Esophagus (tissue), 2 donors: Measurements from ENCODE around the gene UFC1. TPM values are rescaled to one million over a fixed set of nuclear protein-coding genes. Genes with fewer than 3 reads are reported as not detected.

Experiments
- H3K27ac ChIP-seq, 2 donors: one replicate each; pipeline ENCODE4 v1.5.1; 2013; ENCODE audit warnings: low read depth in 2 of 2, mild to moderate bottlenecking in 2 of 2, inconsistent platforms in 1 of 2, low read length in 1 of 2, moderate library complexity in 1 of 2
- H3K27me3 ChIP-seq, 2 donors: one replicate each; pipeline ENCODE4 v1.6.1; 2013; ENCODE audit warnings: low read length in 2 of 2, control low read depth in 1 of 2, mild to moderate bottlenecking in 1 of 2; ENCODE audit not compliant: insufficient read depth in 2 of 2, control insufficient read depth in 1 of 2
- H3K36me3 ChIP-seq, 2 donors: one replicate each; pipeline ENCODE4 v1.6.1; 2013; ENCODE audit warnings: low read length in 1 of 2; ENCODE audit not compliant: control insufficient read depth in 2 of 2, insufficient read depth in 2 of 2
- H3K4me1 ChIP-seq, 2 donors: one replicate each; pipeline ENCODE4 v1.6.1; 2013; ENCODE audit warnings: low read length in 1 of 2; ENCODE audit not compliant: control insufficient read depth in 2 of 2, insufficient read depth in 2 of 2
- H3K4me3 ChIP-seq, 2 donors: one replicate each; pipeline ENCODE4 v1.5.1; 2013; ENCODE audit warnings: low read length in 2 of 2, mild to moderate bottlenecking in 2 of 2, low read depth in 1 of 2, moderate library complexity in 1 of 2
- H3K9me3 ChIP-seq, 2 donors: one replicate each; pipeline ENCODE4 v1.6.1; 2013; ENCODE audit warnings: mild to moderate bottlenecking in 2 of 2, low read depth in 1 of 2, low read length in 1 of 2, moderate library complexity in 1 of 2; ENCODE audit not compliant: control insufficient read depth in 2 of 2, insufficient read depth in 1 of 2
- WGBS, 2 donors: extraction: QIAGEN DNeasy Blood & Tissue Kit; methylation state at CpG; one replicate each; pipeline ENCODE4 v1.1.7; 2013; 5-methylcytosine and 5-hydroxymethylcytosine counted together
- polyA plus RNA-seq, 2 donors: library from polyadenylated mRNA; stranded (reverse); fragments of 200-250 nt; gene quantifications; one replicate each; pipeline ENCODE4 v1.2.3, GENCODE V29; 2013
- donor health status: healthy with polysubstance abuse.
- donor health status: Bipolar disorder and iron deficiency.

The UFC1 gene
- polyA plus RNA-seq, 2 donors: 94.3 to 132 TPM

GRCh38 chr1:161119092-161119903 lies 34.5 kb upstream of the UFC1 start:
- H3K4me3 ChIP-seq: peak overlapping the region; percentile 96 to 100
- H3K27me3 ChIP-seq: no peaks in the 10 kb centered on the region
- 28 to 31% methylated on average over 10 of the region's 10 CpGs for WGBS, 2 donors
- H3K9me3 ChIP-seq: peaks cover 0 to 1% of the 10 kb centered on the region in 2 donors
- H3K36me3 ChIP-seq: peaks cover 17 to 29% of the 10 kb centered on the region in 2 donors
- H3K4me1 ChIP-seq: peaks cover 2 to 12% of the 10 kb centered on the region in 2 donors
- H3K27ac ChIP-seq: peak overlapping the region; percentile 92 to 99

GRCh38 chr1:161121042-161121650 lies 32.6 kb upstream of the UFC1 start:
- 89 to 94% methylated on average over 3 of the region's 3 CpGs for WGBS, 2 donors
- Histone ChIP-seq H3K4me3 (no peak overlapping the region), H3K27me3 (no peaks in the 10 kb centered on the region), H3K27ac (no peak overlapping the region), H3K9me3 (peaks cover 0 to 1% of the 10 kb centered on the region in 2 donors), H3K4me1 (peaks cover 2 to 12% of the 10 kb centered on the region in 2 donors), H3K36me3 (peaks cover 21 to 30% of the 10 kb centered on the region in 2 donors)

DNA sequence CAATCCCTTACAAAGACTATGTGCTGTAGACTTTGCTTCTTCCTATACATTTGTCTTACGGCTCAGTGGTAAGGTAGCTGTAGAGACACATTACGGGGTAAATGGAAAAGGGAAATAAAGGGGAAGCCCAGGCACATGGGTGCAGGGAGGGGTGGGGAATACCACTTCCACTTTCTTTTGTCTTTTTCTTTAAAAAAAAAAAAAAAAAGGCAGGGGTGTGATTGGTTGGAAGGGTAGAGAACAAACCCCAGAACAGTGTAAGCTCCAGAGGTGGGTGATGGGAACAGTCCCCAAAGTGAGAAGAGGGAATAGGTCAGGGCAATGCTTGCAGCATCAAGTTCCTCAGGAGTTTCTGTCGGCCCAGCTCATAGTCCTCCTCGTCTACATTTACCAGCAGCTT lies 31.9 kb upstream of the UFC1 start:
- WGBS, 2 donors: 73 to 77% methylated on average over 4 of the region's 4 CpGs
- no peak overlapping the region for H3K27ac ChIP-seq

DNA sequence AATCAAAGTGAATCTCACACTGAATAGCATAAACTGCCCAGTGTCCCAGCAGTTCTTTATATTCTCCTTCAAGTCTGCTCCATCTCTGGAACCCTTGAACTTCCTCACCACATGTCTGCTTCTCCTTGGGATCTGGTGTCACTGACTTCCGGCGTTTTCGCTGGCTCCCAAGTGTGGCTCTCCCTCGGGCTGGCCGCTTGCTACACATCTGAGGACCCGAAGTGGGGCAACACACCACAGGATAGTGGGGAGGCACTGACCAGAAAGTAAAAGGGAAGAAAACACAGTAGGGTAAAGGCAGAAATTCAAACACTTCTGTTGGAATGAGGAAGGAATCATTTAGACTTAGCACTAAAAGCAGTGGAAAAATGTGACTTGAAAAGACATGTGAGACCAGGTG lies 30.8 kb upstream of the UFC1 start:
- Histone ChIP-seq H3K4me1 (peaks cover 2 to 12% of the 10 kb centered on the region in 2 donors), H3K9me3 (peaks cover 0 to 1% of the 10 kb centered on the region in 2 donors), H3K27me3 (no peaks in the 10 kb centered on the region), H3K4me3 (no peak overlapping the region), H3K27ac (no peak overlapping the region), H3K36me3 (peaks cover 24 to 30% of the 10 kb centered on the region in 2 donors)
- WGBS, 2 donors: 82 to 86% methylated on average over 6 of the region's 6 CpGs

More for the DNA sequence above, 31.9 kb upstream of the UFC1 start:
- no peak overlapping the region for H3K4me3 ChIP-seq
- peaks cover 0 to 1% of the 10 kb centered on the region in 2 donors for H3K9me3 ChIP-seq
- peaks cover 2 to 12% of the 10 kb centered on the region in 2 donors for H3K4me1 ChIP-seq
- no peaks in the 10 kb centered on the region for H3K27me3 ChIP-seq
- peaks cover 24 to 30% of the 10 kb centered on the region in 2 donors for H3K36me3 ChIP-seq

- H3K4me1 ChIP-seq: peaks cover 0 to 2% of the 10 kb centered on the region in 2 donors
- H3K27ac ChIP-seq: no peak overlapping the region
- peaks cover 14 to 17% of the 10 kb centered on the region in 2 donors for H3K36me3 ChIP-seq
- no peak overlapping the region for H3K4me3 ChIP-seq
- WGBS, 2 donors: 86 to 89% methylated on average over 2 of the region's 2 CpGs
- H3K27me3 ChIP-seq: no peaks in the 10 kb centered on the region
- H3K9me3 ChIP-seq: peaks cover 0 to 1% of the 10 kb centered on the region in 2 donors
These were observed 26.1 kb upstream of the UFC1 start for GRCh38 chr1:161127649-161128048.

- 92 to 95% methylated on average over 4 of the region's 4 CpGs for WGBS, 2 donors
- H3K4me1 ChIP-seq: peaks cover 0 to 2% of the 10 kb centered on the region in 2 donors
- peaks cover 11 to 12% of the 10 kb centered on the region in 2 donors for H3K36me3 ChIP-seq
- H3K4me3 ChIP-seq: no peak overlapping the region
- no peak overlapping the region for H3K27ac ChIP-seq
- H3K9me3 ChIP-seq: peaks cover 0 to 1% of the 10 kb centered on the region in 2 donors
- no peaks in the 10 kb centered on the region for H3K27me3 ChIP-seq
These were observed 25.0 kb upstream of the UFC1 start for GRCh38 chr1:161128591-161129420.

- Histone ChIP-seq H3K36me3 (peaks cover 3 to 6% of the 10 kb centered on the region in 2 donors), H3K9me3 (no peaks in the 10 kb centered on the region), H3K27me3 (no peaks in the 10 kb centered on the region), H3K27ac (no peak overlapping the region), H3K4me1 (peaks cover 0 to 2% of the 10 kb centered on the region in 2 donors), H3K4me3 (no peak overlapping the region)
- WGBS, 2 donors: 48 to 56% methylated on average over 1 of the region's 1 CpG
These were observed 23.5 kb upstream of the UFC1 start for GRCh38 chr1:161130266-161130665.

GRCh38 chr1:161131523-161132409 lies 22.0 kb upstream of the UFC1 start:
- 4 to 5% methylated on average over 22 of the region's 22 CpGs for WGBS, 2 donors
- peaks cover under 1 to 6% of the 10 kb centered on the region in 2 donors for H3K36me3 ChIP-seq
- peaks cover 0 to 2% of the 10 kb centered on the region in 2 donors for H3K4me1 ChIP-seq
- H3K9me3 ChIP-seq: no peaks in the 10 kb centered on the region
- H3K4me3 ChIP-seq: peak overlapping the region; percentile 81 to 89
- no peaks in the 10 kb centered on the region for H3K27me3 ChIP-seq
- peak overlapping the region; percentile 91 to 99 for H3K27ac ChIP-seq
